Measurements from ENCODE around the gene JADE3. TPM values are rescaled to one million over a fixed set of nuclear protein-coding genes. Genes with fewer than 3 reads are reported as not detected.
"Not testable (repeated sequence)": the region's sequence is repeated elsewhere in the genome, so short reads cannot be mapped to it uniquely, and the experiment has no call there.

Gene JADE3
- total RNA-seq, 1 experiment from 2014 or later: 48.5 TPM

GRCh38 chrX:46965125-46965758 is 53.0 kb downstream of the JADE3 start:
- Histone ChIP-seq H3K4me3 (ENCODE audit: low read depth, low read length, poor library complexity, severe bottlenecking) (no peak overlapping the region), H3K4me1 (ENCODE audit: insufficient read depth, low read length, poor library complexity, severe bottlenecking) (peaks cover 67% of the 10 kb centered on the region), H3K27ac (ENCODE audit: low read depth, low read length, poor library complexity, severe bottlenecking) (no peak overlapping the region), H3K36me3 (ENCODE audit: insufficient read depth, low read length, poor library complexity, severe bottlenecking) (no peaks in the 10 kb centered on the region), H3K27me3 (replicated peaks; ENCODE audit: insufficient read depth, low read depth, low read length, poor library complexity) (no peaks in the 10 kb centered on the region), H3K9me3 (ENCODE audit: low read depth, low read length, poor library complexity, severe bottlenecking) (no peaks in the 10 kb centered on the region)
- DNase-seq (ENCODE audit: low spot score): peak; percentile 28
- CTCF ChIA-PET: no interaction called here
- POLR2A ChIA-PET (ENCODE audit: low non-redundant PET): no interaction called here
- no TSS peak for BruUV-seq (replicated peaks)
- intact Hi-C loops (cut with micrococcal nuclease; ENCODE audit: unreplicated experiment): no loop called here
- TF ChIP-seq EZH2 (IDR thresholded peaks at IDR 0.05; ENCODE audit: borderline replicate concordance, low read depth, low read length, poor library complexity, severe bottlenecking) (no peak), CTCF (conservative IDR thresholded peaks at IDR 0.05; ENCODE audit: low read depth, low read length) (no peak)

DNA sequence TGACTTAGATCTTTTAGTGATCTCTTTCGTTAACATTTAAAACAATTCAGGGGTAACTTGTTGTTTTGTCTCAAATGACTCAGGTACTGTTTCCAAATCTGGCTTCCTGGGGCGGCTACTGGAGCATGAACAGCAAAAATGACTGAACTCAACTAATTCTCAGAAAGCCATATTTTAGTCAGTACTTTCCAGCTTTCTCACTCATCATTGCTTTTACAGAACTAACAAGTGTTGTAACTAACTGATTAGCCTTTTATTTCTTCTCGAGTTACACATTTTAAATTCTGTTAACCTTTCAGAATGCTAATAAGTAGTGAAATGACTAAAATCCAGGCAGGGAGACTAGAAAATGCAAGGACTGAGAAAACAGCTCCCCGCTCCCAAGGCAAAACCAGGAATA is 55.3 kb downstream of the JADE3 start:
- no TSS peak for BruUV-seq (replicated peaks)
- Histone ChIP-seq H3K36me3 (ENCODE audit: insufficient read depth, low read length, poor library complexity, severe bottlenecking) (no peaks in the 10 kb centered on the region), H3K4me3 (ENCODE audit: low read depth, low read length, poor library complexity, severe bottlenecking) (no peak overlapping the region), H3K27me3 (replicated peaks; ENCODE audit: insufficient read depth, low read depth, low read length, poor library complexity) (no peaks in the 10 kb centered on the region), H3K9me3 (ENCODE audit: low read depth, low read length, poor library complexity, severe bottlenecking) (no peaks in the 10 kb centered on the region), H3K4me1 (ENCODE audit: insufficient read depth, low read length, poor library complexity, severe bottlenecking) (peaks cover 44% of the 10 kb centered on the region), H3K27ac (ENCODE audit: low read depth, low read length, poor library complexity, severe bottlenecking) (no peak overlapping the region)
- ChIA-PET POLR2A (ENCODE audit: low non-redundant PET) (no interaction called here), CTCF (no interaction called here)
- intact Hi-C loops (cut with micrococcal nuclease; ENCODE audit: unreplicated experiment): no loop called here
- DNase-seq (ENCODE audit: low spot score): no peak
- no peak for TF ChIP-seq EZH2 (IDR thresholded peaks at IDR 0.05; ENCODE audit: borderline replicate concordance, low read depth, low read length, poor library complexity, severe bottlenecking)
- no peak for TF ChIP-seq CTCF (conservative IDR thresholded peaks at IDR 0.05; ENCODE audit: low read depth, low read length)

DNA sequence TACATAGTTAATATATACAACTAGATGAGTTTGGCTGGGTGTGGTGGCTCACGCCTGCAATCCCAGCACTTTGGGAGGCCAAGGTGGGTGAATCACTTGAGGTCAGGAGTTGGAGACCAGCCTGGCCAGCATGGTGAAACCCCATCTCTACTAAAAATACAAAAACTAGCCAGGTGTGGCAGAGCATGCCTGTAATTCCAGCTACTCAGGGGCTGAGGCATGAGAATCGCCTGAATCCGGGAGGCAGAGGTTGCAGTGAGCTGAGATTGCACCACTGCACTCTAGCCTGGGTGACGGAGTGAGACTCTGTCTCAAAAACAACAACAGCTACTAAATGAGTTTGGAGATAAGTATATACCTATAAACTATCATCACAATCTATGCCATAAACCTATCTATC is 64.8 kb downstream of the JADE3 start:
- BruUV-seq (replicated peaks); H3K9me3 ChIP-seq (ENCODE audit: low read depth, low read length, poor library complexity, severe bottlenecking); H3K4me3 ChIP-seq (ENCODE audit: low read depth, low read length, poor library complexity, severe bottlenecking); H3K27ac ChIP-seq (ENCODE audit: low read depth, low read length, poor library complexity, severe bottlenecking); H3K27me3 ChIP-seq (replicated peaks; ENCODE audit: insufficient read depth, low read depth, low read length, poor library complexity); H3K36me3 ChIP-seq (ENCODE audit: insufficient read depth, low read length, poor library complexity, severe bottlenecking); DNase-seq (ENCODE audit: low spot score): not testable (repeated sequence)
- CTCF ChIA-PET: interaction anchor here (0.5 kb wide), 1 partner anchor 18 kb away, joined by 8 read pairs; no protein-coding TSS in a partner anchor
- intact Hi-C loops (cut with micrococcal nuclease; ENCODE audit: unreplicated experiment): loop anchor here (5.0 kb wide), 1 partner anchor 75 kb away; no protein-coding TSS in a partner anchor
- peaks cover 18% of the 10 kb centered on the region for H3K4me1 ChIP-seq (ENCODE audit: insufficient read depth, low read length, poor library complexity, severe bottlenecking)
- POLR2A ChIA-PET (ENCODE audit: low non-redundant PET): interaction anchor here (0.7 kb wide), 1 partner anchor 11 kb away, joined by 3 read pairs; no protein-coding TSS in a partner anchor

All from A673 (cell line).